Astrocyte of the cerebellum (primary cell): ENCODE measurements around the gene CAPN7.

Source experiments
- DNase-seq: peaks from one replicate; pipeline ENCODE4 v3.0.0-alpha.2; 2011; ENCODE audit warnings: low read depth
- H3K4me3 ChIP-seq: 2 replicates; pipeline ENCODE4 v1.5.1; 2011; ENCODE audit warnings: mild to moderate bottlenecking, low read depth, low read length, moderate library complexity
- CTCF ChIP-seq: IDR thresholded peaks from 2 replicates; pipeline ENCODE4 v1.5.1; 2012; ENCODE audit warnings: low read length, low read depth, moderate library complexity, mild to moderate bottlenecking; ENCODE audit errors: missing control alignments
- in situ Hi-C: cut with HindIII; loops from 2 replicates; pipeline ENCODE4 v1.10.0; 2017; ENCODE audit warnings: low sequenced_read_pairs

The CAPN7 gene

GRCh38 chr3:15256861-15257341 is 50.9 kb downstream of the CAPN7 start:
- in situ Hi-C loops: loop anchor here (5.0 to 25.0 kb wide), 2 partner anchors 55 to 280 kb away; no protein-coding TSS in a partner anchor

DNA sequence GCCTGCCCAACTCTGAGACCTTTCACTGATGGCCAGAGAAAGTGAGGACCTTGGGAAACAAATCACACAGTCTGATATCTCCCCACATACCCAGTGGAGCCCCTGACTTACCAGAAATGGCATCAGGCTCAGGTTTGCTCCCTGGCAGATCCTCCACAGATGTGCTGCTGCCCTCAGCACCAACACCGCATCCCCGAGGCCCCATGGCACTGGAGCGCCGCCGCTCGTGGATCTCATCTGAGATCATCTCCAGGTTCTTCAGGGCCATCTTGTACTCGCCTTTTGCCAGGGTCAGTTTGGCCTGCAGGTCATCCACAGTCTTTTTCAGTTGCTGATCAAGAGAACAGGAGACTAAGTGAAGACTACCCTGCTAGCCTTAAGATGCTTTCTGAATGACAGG is 52.7 kb downstream of the CAPN7 start:
- DNase-seq: no peak
- in situ Hi-C loops: loop anchor here (5.0 to 25.0 kb wide), 2 partner anchors 56 to 279 kb away; no protein-coding TSS in a partner anchor
- no peak for TF ChIP-seq CTCF
- H3K4me3 ChIP-seq: no peak overlapping the region

More at GRCh38 chr3:15256861-15257341, 50.9 kb downstream of the CAPN7 start:
- TF ChIP-seq CTCF: no peak
- no peak for DNase-seq
- H3K4me3 ChIP-seq: no peak overlapping the region

- no peak overlapping the region for H3K4me3 ChIP-seq
- no peak for TF ChIP-seq CTCF
- in situ Hi-C loops: loop anchor here (25.0 kb wide), 1 partner anchor 277 kb away; no protein-coding TSS in a partner anchor
- no peak for DNase-seq
Measured at GRCh38 chr3:15260531-15260930, 54.5 kb downstream of the CAPN7 start.

DNA sequence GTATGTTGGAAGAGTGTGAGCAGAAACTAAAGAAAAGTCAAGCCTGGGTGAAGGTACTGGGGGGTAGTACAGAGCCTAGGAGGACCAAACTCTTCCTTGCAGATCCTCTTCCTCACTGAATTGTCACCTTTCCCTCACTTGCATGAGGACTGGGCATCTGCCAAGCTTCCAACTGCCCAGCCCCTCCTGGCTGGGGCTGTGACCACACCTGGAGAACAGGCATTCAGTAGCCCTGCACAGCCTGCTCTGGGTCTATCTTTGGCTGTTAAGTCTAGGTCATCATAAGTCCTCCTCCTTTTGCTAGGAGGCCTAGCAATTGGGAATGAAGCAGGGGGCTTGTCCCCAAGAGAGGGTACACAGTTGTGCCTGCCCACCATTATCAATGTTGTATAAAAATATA is 55.2 kb downstream of the CAPN7 start:
- no peak for TF ChIP-seq CTCF
- no peak for DNase-seq
- in situ Hi-C loops: loop anchor here (25.0 kb wide), 1 partner anchor 276 kb away; no protein-coding TSS in a partner anchor
- no peak overlapping the region for H3K4me3 ChIP-seq

DNA sequence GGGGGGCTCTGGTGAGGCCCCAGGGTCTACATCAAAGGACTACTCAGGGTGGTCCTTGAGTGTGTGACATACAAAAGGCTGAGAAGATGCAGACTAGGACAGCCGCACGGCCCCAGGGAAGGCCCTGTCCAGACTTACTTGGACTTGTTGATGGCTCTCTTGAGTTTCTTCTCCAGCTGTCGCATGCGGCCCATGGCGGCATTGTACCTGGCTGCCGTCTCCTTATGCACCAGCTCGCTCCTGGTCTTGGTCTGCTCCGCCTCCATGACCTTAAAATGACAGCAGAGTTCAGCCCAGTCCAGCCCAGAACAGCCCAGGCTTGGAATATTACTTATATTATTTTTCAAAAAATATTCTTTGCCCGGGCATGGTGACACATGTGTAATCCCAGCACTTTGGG is 56.0 kb downstream of the CAPN7 start:
- in situ Hi-C loops: loop anchor here (25.0 kb wide), 1 partner anchor 275 kb away; no protein-coding TSS in a partner anchor

GRCh38 chr3:15263120-15263519 is 57.1 kb downstream of the CAPN7 start:
- no peak overlapping the region for H3K4me3 ChIP-seq
- in situ Hi-C loops: loop anchor here (25.0 kb wide), 1 partner anchor 274 kb away; no protein-coding TSS in a partner anchor
- no peak for TF ChIP-seq CTCF
- DNase-seq: no peak

More for the DNA sequence above, 56.0 kb downstream of the CAPN7 start:
- no peak overlapping the region for H3K4me3 ChIP-seq
- TF ChIP-seq CTCF: no peak
- DNase-seq: no peak
